SU-DHL-6 (cell line): ENCODE measurements around the gene COMT.

Experiments
- H2AFZ ChIP-seq: fragments of 200-600 bp; sonication (generic); 2 replicates; pipeline ENCODE4 v1.6.1; 2014; ENCODE audit warnings: low read depth, mild to moderate bottlenecking, moderate library complexity, mixed read lengths, antibody characterized with exemption, low read length; ENCODE audit not compliant: severe bottlenecking
- H3F3A ChIP-seq: fragments of 200-600 bp; shearing (Covaris generic); 2 replicates; pipeline ENCODE4 v1.6.0; 2016; ENCODE audit warnings: antibody characterized with exemption, mild to moderate bottlenecking; ENCODE audit not compliant: insufficient read depth
- H3K27ac ChIP-seq: fragments of 200-600 bp; sonication (generic); 2 replicates; pipeline ENCODE4 v1.5.1; 2016; ENCODE audit warnings: low read depth, mild to moderate bottlenecking, low read length, moderate library complexity, mixed read lengths
- H3K27me3 ChIP-seq: fragments of 200-600 bp; sonication (generic), shearing (Covaris generic); 2 replicates; pipeline ENCODE4 v1.6.0; 2014; ENCODE audit warnings: mild to moderate bottlenecking, low read length
- H3K36me3 ChIP-seq: fragments of 200-600 bp; sonication (generic); 2 replicates; pipeline ENCODE4 v1.6.1; 2014; ENCODE audit warnings: mild to moderate bottlenecking, low read length, mixed read lengths
- H3K4me2 ChIP-seq: fragments of 300-600, 200-600 bp; shearing (Covaris generic), sonication (generic); 2 replicates; pipeline ENCODE4 v1.6.0; 2014; ENCODE audit warnings: low read length, low read depth, mild to moderate bottlenecking; ENCODE audit not compliant: poor library complexity, severe bottlenecking
- H3K4me3 ChIP-seq: fragments of 200-600 bp; sonication (generic); 2 replicates; pipeline ENCODE4 v1.5.1; 2014; ENCODE audit warnings: antibody characterized with exemption, low read length, mild to moderate bottlenecking, mixed read lengths; ENCODE audit not compliant: insufficient read depth, poor library complexity, severe bottlenecking
- H3K79me2 ChIP-seq: fragments of 200-600 bp; sonication (generic); 2 replicates; pipeline ENCODE4 v1.6.1; 2014; ENCODE audit warnings: mild to moderate bottlenecking, low read length, moderate library complexity; ENCODE audit not compliant: insufficient read depth
- H3K9ac ChIP-seq: fragments of 200-600 bp; sonication (generic); 2 replicates; pipeline ENCODE4 v1.7.0; 2014; ENCODE audit warnings: mild to moderate bottlenecking, low read length
- H3K9me2 ChIP-seq: fragments of 200-600 bp; sonication (generic); replicated peaks from 2 replicates; pipeline ENCODE4 v1.6.1; 2014; ENCODE audit warnings: low read length; ENCODE audit not compliant: insufficient read depth
- H3K9me3 ChIP-seq: fragments of 200-600 bp; sonication (generic); 2 replicates; pipeline ENCODE4 v1.6.1; 2014; ENCODE audit warnings: low read length, mixed read lengths; ENCODE audit not compliant: insufficient read depth
- H4K20me1 ChIP-seq: fragments of 200-600 bp; sonication (generic); 2 replicates; pipeline ENCODE4 v1.6.1; 2014; ENCODE audit warnings: low read depth, mild to moderate bottlenecking, antibody characterized with exemption, low read length, moderate library complexity, mixed read lengths
- EZH2phosphoT487 ChIP-seq: fragments of 200-600 bp; sonication (generic), shearing (Covaris generic); conservative IDR thresholded peaks from 2 replicates; pipeline ENCODE4 v1.6.1; 2018; ENCODE audit warnings: mild to moderate bottlenecking, antibody characterized with exemption, low read length, moderate library complexity, mixed read lengths
- TF ChIP-seq, protein P1 (sequence below): fragments of 200-600 bp; sonication (generic); IDR thresholded peaks from one replicate; pipeline ENCODE4 v1.5.1; 2017; ENCODE audit warnings: antibody characterized with exemption, mild to moderate bottlenecking, low read length, moderate library complexity; ENCODE audit not compliant: insufficient read depth, poor library complexity, severe bottlenecking

Gene COMT

GRCh38 chr22:19984201-19984753 lies 42.7 kb downstream of the COMT start:
- no peaks in the 10 kb centered on the region for H3K27me3 ChIP-seq
- H2AFZ ChIP-seq, result no peak overlapping the region
- H3K4me2 ChIP-seq, result no peak overlapping the region
- no peaks in the 10 kb centered on the region for H3K79me2 ChIP-seq
- no peak overlapping the region for H3K4me3 ChIP-seq
- no peak overlapping the region for H3K9ac ChIP-seq
- no peaks in the 10 kb centered on the region for H3F3A ChIP-seq
- H3K9me2 ChIP-seq, result no peaks in the 10 kb centered on the region
- no peaks in the 10 kb centered on the region for H3K36me3 ChIP-seq
- H3K9me3 ChIP-seq, result no peaks in the 10 kb centered on the region
- H3K27ac ChIP-seq, result no peak overlapping the region
- H4K20me1 ChIP-seq, result no peaks in the 10 kb centered on the region
- TF ChIP-seq EZH2phosphoT487, result no peak
- TF ChIP-seq, protein P1, sequence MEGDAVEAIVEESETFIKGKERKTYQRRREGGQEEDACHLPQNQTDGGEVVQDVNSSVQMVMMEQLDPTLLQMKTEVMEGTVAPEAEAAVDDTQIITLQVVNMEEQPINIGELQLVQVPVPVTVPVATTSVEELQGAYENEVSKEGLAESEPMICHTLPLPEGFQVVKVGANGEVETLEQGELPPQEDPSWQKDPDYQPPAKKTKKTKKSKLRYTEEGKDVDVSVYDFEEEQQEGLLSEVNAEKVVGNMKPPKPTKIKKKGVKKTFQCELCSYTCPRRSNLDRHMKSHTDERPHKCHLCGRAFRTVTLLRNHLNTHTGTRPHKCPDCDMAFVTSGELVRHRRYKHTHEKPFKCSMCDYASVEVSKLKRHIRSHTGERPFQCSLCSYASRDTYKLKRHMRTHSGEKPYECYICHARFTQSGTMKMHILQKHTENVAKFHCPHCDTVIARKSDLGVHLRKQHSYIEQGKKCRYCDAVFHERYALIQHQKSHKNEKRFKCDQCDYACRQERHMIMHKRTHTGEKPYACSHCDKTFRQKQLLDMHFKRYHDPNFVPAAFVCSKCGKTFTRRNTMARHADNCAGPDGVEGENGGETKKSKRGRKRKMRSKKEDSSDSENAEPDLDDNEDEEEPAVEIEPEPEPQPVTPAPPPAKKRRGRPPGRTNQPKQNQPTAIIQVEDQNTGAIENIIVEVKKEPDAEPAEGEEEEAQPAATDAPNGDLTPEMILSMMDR, result no peak

DNA sequence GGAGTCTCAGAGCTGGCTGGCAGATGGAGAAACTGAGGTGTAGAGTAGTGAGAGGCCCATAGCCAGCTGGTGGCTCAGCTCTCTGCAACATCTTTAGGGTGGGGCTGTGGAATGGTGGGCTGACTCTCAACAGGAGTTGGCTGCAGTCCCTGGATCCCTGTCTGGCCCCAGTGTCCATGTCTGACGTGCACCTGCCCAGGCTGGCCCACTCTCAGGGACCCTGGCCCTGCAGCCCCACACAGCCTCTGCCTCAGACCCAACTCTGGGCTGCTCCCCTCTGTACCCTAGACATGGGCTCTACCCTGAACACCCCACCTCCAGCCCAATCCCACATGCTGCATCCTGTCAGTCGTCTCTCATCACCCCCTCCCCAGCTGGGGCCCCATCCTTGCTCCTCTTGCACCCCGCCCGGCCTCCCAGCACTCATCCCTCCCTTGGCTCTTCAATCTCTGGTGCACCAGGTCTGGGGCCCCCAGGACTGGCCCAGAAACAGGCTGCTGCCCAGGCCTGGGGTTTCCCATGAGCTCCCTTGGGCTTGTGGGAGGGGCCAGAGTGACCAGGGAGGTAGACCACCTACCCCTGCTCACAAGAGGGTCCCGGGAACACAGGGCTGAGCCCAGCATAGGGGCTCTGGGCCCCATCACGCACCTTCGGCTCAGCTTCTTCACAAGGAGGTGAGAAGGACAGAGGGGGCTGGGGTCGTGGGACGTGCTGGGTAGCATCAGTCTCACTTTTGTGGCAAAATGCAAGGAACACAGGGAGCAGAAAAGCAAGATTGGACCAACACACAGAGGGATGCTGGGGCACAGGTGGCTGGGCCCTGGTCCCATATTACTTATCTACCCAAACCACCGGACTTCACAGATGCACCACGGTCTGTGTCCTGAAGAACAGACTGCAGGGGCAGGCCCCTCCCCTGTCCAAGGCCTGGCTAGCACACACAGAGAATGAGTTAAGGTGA lies 43.6 kb downstream of the COMT start:
- Histone ChIP-seq H3K9me3 (no peaks in the 10 kb centered on the region), H3K79me2 (no peaks in the 10 kb centered on the region), H3F3A (no peaks in the 10 kb centered on the region), H3K36me3 (no peaks in the 10 kb centered on the region), H3K4me2 (no peak overlapping the region), H2AFZ (no peak overlapping the region), H3K4me3 (no peak overlapping the region), H3K27me3 (no peaks in the 10 kb centered on the region), H3K27ac (no peak overlapping the region), H3K9me2 (no peaks in the 10 kb centered on the region), H4K20me1 (no peaks in the 10 kb centered on the region), H3K9ac (no peak overlapping the region)
- no peak for TF ChIP-seq EZH2phosphoT487
- TF ChIP-seq, protein P1, result no peak

DNA sequence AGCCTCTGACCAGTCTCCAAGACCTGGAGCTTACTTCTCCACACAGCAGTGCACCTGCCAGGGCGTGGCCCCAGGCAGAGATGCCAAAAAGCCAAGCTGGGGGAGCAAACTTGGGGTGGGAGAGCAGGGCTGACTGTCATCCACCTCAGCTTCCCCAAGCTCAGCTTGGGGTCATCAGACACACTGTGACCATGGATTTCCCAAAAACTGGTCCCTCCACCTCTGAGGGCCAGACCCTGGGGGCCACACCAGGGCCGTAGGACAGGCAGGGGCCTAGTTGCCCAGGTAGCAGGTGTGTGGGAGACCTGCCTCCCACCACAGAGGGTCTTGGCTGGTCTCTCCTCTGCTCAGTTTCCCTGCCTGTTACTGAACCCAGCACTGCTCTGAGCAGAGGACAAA lies 44.4 kb downstream of the COMT start:
- Histone ChIP-seq H3K9me3 (no peaks in the 10 kb centered on the region), H3F3A (no peaks in the 10 kb centered on the region), H3K27ac (no peak overlapping the region), H3K9me2 (no peaks in the 10 kb centered on the region), H3K9ac (no peak overlapping the region), H3K79me2 (no peaks in the 10 kb centered on the region), H3K4me3 (no peak overlapping the region), H2AFZ (no peak overlapping the region), H3K36me3 (no peaks in the 10 kb centered on the region), H3K4me2 (no peak overlapping the region), H4K20me1 (no peaks in the 10 kb centered on the region), H3K27me3 (no peaks in the 10 kb centered on the region)
- TF ChIP-seq, protein P1, result no peak
- no peak for TF ChIP-seq EZH2phosphoT487
